ENCODE measurements around the gene ABCC4.

Gene ABCC4

DNA sequence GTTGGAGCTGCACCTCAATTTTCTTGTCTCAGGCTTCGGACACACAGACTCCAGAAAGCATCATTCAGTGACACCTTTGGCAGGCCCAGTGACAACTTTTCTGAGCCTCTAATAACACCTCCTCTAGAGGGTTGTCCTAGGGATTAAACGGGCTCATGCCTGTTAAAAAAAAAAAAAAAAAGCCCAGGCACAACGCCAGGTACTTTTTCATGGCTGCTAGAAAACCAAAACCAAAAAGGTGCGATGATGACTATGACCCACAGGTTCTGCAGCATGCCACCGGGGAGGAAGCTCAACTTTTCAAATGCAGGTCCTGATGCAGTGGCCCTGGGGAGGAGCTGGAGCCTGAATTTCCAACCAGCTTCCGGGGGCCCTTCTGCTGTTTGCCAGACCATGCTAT is 184.2 kb downstream of the ABCC4 start:
- no peak for DNase-seq (ENCODE audit: low read depth in 2 of 2)

DNA sequence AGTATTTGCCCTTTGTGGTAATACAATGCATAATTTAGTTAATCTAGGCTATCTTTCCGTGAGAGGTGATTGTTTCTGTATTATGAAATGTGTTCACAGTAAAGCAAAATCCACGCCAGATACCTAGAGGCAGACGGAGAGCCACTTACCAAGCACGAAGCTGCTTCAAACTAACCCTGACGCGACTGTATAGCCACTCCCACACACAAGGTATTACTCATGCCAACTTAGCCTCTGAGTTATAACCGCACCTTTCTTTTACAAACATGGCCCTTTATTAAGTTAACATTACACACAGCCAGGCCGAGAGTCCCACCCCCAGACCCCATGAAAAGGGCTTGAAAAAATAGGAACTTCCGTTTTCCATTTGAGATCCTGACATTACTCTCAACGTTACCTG is 185.7 kb downstream of the ABCC4 start:
- DNase-seq (ENCODE audit: low read depth in 2 of 2) = no peak

DNA sequence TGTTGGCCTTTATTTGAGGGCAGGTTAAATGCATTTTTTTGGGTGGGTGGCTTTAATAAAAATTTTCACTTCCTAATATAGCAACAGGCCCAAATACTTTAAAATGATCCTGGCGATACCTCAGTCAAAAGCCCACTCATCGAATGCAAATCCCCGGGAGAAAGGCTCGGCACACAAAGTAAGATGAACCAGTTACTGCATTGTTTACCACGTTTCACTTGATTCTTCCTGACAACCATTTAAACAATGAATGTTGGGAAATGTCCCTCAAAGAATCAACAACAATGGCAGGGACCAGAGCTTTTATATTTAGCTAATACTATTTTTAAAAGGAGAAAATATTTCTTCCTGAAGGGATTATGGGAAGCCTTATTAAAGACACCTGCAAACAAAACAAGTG is 187.7 kb downstream of the ABCC4 start:
- no peak for DNase-seq (ENCODE audit: low read depth in 2 of 2)

DNA sequence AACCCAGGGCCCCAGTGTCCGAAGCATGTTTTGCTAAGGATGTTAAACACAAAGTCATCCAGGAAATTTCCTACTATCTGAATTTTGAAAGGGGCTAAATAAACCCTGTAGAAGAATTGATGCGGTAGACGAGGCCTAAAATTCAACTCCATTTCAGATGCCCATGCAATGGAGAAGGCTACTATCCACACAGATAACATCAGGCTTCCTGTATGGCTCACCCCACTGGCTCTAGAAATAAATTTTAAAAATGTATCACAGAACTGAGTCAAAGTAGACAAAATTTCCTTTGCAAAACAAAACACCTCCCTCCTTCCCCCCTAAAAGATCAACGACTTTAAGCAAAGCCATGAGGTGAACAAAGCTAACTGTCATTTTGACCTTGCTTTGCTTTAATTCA is 188.4 kb downstream of the ABCC4 start:
- DNase-seq (ENCODE audit: low read depth in 2 of 2) = no peak

DNA sequence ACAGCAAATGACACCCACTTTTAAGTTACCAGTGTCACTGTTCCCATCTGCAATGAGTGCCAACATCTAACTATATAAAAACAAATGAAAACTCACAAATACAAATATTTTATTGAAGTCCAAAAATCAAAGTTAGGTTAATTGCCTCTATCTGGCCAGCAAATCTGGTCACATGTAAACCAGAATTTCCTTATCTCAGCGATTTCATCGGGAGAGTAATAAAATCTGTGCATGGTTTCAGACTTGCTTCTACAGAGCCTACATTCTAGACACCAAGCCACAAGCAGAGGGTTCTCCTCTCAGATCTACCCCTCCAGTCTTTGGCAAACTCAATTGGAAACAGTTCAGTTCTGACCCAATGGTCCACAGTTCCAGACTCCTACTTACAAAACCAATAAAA is 189.6 kb downstream of the ABCC4 start:
- no peak for DNase-seq (ENCODE audit: low read depth in 2 of 2)

DNA sequence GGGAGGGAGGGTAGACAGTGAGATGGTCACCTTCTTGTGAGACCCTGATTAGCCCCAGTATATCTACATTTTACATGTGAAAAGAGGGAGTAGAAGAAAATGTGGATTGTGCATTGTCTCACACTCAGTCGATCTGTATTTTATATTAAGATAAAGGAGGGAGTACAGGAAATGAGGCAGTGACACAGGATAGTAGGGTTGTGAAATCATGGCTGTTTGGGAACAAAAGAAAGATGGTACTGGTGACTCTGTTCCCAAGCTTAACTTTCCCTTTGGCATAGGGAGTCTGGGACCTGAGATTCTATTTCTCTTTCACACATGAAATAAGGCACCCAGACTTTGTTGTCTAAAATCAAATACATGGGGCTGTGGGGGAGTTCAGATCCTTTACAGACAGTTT is 194.7 kb downstream of the ABCC4 start:
- DNase-seq (ENCODE audit: low read depth in 2 of 2) = no peak

DNA sequence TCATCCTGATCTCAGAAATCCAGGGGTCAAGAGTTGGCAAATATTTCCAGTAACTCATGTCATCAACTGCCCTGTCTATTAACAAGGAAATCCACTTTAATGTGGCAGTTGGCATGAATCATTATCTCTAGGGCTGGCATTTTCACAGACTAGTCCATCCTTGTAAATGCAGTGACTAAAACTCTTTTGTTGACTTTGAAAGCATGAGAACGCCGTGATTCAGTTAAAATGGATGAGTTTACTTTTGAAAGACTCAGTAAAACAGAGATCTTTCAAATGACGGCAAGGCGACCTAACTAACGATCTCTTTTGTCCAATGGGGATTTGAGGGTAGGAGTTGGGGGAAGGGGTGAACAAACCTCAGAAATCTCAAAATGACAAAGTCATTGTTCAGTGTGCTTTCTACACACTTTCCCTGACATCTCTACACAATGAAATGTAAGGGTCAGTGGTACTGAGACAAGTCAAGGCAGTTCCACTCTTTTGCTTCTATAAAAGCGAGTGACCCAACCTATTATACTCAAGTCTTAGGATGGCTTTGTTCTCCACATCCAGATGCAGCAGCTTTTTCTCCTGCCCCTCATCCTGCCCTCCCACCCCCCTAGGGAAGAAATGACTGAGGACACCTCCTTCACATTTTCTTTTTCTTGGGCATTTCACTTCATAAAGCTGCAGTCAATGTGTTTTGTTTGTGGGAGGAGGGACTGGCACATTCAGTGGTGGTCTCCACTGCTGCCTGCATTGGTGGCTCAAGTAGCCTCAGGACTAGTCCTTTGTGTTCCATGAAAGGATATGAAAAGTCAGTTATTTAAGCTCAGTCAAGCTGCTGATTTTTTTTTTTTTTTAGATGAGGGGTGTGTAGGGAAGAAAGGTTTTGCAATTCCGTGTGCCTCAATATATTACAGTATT is 200.5 kb downstream of the ABCC4 start:
- DNase-seq (ENCODE audit: low read depth in 2 of 2) = no peak

DNA sequence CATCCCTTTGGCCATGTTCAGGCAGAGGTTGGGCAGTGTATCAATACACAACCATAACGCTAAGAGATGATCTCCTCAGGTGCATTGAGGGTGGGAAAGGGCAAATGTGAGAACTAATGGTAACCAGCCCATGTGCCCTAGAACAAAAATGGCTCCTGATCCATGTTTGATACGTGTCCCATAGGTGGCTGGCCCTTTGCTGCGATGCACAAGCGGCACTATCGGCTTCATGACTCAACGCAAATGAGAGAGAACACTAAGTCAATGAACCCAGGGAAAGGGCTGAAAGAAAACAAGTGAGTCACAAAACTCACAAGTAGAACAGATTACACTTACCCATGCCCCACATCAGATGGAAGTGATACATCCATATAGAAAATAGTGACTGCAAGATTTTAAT is 201.7 kb downstream of the ABCC4 start:
- no peak for DNase-seq (ENCODE audit: low read depth in 2 of 2)

DNA sequence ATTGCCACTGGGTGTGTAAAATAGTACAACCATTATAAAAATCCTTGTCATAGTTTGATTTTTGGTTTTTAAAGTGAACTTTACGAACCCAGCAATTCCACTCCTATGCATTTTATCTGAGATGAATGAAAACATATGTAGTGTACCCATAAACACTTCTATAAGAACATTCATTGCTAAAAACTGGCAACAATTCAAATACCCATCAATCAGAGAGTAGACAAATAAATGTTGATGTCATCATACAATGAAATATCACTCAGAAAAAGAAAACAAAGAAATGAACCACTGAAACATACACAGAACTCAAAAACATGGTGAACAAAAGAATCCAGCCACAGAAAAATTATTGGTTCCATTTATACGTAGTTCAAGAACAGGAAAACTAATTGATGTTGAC is 202.3 kb downstream of the ABCC4 start:
- DNase-seq (ENCODE audit: low read depth in 2 of 2) = no peak

DNA sequence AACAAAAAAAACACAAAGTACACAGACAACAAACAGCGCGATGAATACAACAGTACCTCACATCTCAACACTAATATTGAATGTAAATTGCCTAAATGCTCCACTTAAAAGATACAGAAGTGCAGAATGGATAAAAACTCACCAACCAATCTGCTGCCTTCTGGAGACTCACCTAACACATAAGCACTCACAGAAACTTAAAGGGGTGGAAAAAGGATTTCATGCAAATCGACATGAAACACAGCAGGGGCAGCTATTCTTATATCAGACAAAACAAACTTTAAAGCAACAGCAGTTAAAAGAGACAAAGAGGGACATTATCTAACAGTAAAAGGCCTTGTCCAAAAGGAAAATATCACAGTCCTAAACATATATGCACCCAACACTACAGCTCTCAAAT is 209.5 kb downstream of the ABCC4 start:
- DNase-seq (ENCODE audit: low read depth in 2 of 2) = no peak

DNA sequence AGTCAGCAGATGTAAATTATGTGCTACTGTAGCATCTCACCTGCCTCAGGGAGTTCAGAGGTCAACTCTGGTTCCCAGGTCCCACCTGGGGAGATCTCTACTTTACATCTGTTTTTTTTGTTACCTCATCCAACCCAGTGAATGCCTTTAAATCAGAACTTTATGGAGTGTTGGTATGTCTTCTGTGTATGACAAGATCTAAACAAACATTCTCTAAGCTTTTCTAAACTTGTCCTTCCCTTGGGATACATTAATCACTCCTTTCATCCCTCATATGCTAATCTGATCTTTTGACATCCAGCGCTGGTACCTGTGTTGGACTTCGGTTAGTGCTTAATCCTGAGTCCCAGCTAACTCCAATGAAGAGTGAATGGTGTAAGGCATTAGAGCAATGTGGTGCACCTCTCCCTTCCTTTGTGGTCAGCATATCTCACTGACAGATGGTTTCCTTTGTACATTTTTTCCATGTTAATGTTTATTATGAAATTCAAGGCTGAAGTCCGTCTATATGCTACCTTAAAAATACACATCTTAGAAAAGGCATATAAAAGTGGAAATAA is 213.4 kb downstream of the ABCC4 start:
- DNase-seq (ENCODE audit: low read depth in 2 of 2) = no peak

DNA sequence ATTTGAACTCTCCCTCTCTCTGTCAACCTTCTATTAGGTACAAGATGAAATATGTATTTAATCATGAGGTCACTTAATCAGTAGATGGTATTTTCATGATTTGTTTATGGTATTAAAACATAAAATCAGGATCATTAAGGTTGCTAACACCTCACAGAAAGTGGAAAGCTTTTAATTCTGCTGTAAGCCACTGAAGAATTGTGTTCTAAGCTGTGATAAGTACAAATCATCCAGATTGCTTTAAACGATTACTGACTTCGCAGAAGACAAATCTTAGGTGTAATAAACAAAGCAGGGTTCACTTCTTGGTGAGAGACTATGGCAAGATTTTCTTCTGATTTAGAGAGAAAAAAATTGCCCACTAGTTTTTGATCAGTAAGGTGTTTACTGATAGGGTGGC is 214.5 kb downstream of the ABCC4 start:
- no peak for DNase-seq (ENCODE audit: low read depth in 2 of 2)

DNA sequence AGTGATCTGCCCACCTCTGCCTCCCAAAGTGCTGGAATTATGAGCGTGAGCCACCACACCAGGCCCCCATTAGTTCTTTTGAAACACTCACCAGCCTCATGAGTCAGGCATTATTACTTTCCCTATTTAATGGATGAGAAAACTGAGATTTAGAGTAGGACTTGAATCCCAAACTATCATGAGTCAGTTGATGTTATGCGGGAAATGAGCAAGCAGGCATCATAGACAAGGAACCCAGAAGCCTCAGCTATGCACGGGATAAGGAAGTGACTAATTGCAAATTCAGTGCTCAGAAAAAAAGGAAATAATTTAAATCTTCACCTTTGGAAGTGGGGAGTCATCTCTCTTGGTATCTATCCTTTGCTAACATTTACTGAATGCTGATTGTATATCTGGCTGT is 217.5 kb downstream of the ABCC4 start:
- no peak for DNase-seq (ENCODE audit: low read depth in 2 of 2)

DNA sequence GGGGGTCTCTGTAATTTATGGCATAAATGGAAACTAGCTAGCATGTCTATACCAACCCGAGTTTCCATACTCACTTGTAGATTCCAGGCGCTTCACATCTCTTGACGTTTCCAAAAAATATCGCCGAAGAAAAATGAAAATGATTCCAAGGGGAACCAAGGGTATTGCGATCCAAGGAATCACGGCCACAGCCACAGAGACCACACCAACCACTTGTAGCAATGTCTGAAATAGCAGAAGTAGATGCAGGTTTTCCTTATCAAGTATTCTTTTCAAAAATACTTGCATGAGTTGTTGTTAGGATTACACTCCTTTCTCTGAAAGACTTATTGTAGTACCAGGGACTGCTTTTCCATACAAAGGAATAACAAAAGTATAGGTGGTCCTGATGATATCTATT is 218.2 kb downstream of the ABCC4 start:
- no peak for DNase-seq (ENCODE audit: low read depth in 2 of 2)

DNA sequence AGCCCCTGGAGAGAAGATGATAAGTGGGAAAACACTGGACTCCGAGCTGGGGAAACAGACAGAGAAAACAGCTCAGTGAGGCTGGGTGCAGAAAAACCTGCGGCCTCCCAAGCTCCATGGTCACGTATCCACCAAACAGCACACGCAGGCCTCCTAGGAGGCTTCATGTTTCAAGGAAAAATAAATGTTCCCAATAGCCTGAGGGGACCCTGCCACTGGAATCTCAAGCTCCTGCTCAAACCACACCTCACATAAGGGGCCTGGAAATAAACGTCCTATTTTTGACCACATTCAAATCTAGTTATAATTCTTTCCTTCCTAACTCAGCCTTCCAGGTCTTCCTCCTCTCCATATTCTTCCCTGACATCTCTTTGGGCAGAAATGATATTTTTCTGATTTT is 225.7 kb downstream of the ABCC4 start:
- DNase-seq (ENCODE audit: low read depth in 2 of 2) = no peak

DNA sequence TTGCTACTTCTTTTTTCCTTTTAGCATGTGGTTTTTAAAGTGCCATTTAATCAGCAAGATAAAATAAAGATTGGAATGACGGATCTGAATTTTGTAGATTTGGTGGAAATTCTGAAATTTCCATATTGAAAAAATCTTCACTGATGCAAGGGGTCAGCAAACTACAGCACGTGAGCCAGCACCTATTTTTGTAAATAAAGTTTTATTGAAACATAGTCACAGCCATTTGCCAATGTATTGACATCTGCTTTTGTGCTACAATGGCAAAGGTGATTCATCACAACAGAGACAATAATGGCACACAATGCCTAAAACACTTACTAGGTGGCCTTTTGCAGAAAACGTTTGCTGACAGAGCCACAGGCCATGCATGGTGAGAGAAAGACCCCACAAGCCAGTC is 226.4 kb downstream of the ABCC4 start:
- no peak for DNase-seq (ENCODE audit: low read depth in 2 of 2)

DNA sequence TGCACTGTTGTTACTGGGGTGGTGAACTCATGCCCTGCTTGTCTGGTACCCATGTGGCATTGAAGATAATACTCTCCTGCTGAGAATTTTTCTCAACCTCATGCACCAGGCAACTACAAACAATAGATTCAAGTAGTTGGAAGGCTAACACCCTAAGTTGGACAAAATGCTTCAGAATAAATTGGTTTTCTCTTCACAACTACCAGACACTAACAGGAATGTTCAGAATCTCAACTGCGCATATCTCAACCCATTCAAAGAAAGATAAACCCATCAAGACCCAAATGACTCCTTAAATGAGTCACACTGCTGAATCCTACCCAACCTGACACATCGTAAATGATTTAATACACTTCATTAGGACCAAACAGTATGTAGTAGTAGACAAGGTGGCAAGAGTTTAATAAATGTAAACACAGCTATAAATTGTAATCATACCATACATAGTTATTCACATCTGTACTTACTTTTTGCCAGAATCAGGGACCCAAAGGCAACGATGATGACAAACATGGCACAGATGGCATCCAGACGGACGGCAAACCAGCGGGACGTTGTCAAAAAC is 227.4 kb downstream of the ABCC4 start:
- DNase-seq (ENCODE audit: low read depth in 2 of 2) = no peak

DNA sequence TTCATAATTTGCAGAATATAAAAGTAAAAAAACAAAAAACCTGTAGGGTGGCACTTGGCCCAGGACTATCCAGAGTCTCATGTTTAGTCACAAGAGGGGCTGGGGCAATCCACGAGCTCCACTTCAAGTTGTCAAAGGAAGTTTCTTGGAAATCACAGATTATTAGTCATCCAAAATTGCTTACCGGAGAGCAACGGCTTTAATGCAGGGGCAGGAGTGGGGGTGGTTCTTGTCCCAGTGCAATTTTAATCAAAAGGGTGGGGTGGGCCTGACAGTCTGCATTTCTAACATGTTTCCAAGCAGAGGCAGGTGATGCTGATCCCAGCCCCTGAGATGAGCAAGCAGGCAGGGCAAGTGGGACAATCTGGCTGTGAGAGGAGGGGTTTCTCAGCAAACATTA is 233.9 kb downstream of the ABCC4 start:
- DNase-seq (ENCODE audit: low read depth in 2 of 2) = no peak

DNA sequence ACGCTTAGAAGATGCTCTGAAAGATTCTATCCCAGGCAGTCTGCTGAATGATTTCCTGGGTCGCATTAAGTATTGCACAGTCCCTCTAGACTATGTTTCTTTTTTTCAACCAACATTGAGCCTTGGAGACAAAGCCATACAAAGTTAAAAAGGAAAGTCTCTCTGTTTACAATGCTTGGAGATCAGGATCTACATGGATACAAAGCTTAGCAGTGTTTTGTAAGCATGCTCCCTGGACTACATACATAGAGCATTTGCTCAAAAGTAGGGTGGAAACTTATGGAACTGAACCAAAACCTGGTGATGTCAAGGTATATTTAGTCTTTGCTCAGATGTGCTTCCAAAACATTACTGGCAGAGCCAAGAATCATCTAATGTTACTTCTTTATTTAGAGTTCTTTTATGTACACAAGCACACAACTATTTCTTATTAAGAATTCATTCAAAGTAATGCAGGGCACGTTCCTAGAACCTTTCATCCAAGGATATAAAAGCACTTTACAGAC is 241.2 kb downstream of the ABCC4 start:
- no peak for DNase-seq (ENCODE audit: low read depth in 2 of 2)

DNA sequence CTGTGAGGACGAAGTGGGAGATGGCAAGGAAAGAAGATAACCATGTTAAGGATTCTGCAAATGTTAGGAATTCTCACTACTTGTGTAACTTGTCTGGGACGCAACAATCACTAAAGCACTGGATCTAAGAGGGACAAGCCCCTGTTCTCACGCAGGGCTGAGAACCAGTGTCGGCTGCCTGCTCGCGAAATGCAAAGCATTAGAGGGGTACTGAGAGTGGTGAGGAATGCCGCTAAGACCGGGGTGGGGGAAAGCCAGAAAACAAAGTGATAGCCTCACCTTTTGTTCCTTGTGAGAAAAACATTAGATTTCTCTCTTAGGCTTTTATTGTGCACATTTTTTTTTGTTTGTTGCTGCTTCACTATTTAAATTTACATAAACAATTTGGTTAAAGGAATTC is 241.9 kb downstream of the ABCC4 start:
- no peak for DNase-seq (ENCODE audit: low read depth in 2 of 2)

DNA sequence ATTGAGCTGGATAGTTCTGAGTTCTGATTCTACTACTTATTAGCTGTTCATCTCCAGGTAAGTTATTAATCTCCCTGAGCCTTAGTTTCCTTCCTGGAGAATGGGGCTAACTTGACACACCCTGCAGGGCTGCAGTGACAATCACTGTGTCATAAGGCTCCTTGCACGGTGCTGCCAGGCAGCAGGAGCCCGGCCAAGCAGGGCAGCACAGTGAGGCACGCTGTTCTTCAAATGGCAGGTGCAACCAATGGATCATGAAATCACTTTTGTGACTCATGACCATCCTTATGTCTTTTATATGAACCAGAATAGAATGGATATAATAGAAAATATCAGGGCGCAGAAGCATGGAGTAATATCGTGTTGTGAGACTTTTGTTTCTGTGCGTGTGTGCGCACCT is 242.6 kb downstream of the ABCC4 start:
- no peak for DNase-seq (ENCODE audit: low read depth in 2 of 2)

DNA sequence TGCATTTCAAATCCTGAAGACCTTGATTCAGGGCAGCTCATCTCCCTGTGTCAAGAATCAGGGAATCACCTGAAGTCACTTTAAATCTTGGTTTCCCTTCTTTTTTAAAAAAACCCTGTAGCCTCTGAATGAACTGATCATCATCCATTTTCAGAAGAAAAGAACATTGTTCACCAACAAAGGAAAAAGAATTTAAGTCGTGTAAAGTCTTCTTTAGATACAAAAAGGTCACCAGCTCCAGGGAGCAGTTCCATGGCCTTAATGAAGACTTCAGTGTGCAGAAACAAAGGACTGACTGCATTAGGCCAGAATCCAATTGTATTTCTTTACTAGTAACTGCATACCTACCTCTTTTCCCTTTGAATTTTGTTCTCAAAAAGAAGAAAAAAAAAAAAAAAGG is 245.0 kb downstream of the ABCC4 start:
- DNase-seq (ENCODE audit: low read depth in 2 of 2) = no peak

Data from activated CD8-positive, alpha-beta memory T cell treated with anti-CD3 and anti-CD28 coated beads for 4 hours (primary cell).